Vagina (tissue), 2 donors: Measurements from ENCODE around the gene AGFG1.
"Not testable (repeated sequence)": the region's sequence is repeated elsewhere in the genome, so short reads cannot be mapped to it uniquely, and the experiment has no call there.

Source experiments
- POLR2A ChIP-seq, 2 donors: fragments of 450-650 bp; IDR thresholded peaks; one replicate each; pipeline ENCODE4 v1.6.1; 2017; ENCODE audit warnings: antibody characterized with exemption in 2 of 2, mild to moderate bottlenecking in 2 of 2, moderate library complexity in 2 of 2
- TF ChIP-seq, protein P1 (sequence below), 3 experiments: fragments of 450-650 bp in 2 of 3; fragments of 200-600 bp in 1 of 3; sonication (generic) in 1 of 3; IDR thresholded peaks; one replicate each; pipeline ENCODE4 v1.5.1; 2017 to 2019; ENCODE audit warnings: antibody characterized with exemption in 3 of 3, mild to moderate bottlenecking in 2 of 3, moderate library complexity in 2 of 3

DNA sequence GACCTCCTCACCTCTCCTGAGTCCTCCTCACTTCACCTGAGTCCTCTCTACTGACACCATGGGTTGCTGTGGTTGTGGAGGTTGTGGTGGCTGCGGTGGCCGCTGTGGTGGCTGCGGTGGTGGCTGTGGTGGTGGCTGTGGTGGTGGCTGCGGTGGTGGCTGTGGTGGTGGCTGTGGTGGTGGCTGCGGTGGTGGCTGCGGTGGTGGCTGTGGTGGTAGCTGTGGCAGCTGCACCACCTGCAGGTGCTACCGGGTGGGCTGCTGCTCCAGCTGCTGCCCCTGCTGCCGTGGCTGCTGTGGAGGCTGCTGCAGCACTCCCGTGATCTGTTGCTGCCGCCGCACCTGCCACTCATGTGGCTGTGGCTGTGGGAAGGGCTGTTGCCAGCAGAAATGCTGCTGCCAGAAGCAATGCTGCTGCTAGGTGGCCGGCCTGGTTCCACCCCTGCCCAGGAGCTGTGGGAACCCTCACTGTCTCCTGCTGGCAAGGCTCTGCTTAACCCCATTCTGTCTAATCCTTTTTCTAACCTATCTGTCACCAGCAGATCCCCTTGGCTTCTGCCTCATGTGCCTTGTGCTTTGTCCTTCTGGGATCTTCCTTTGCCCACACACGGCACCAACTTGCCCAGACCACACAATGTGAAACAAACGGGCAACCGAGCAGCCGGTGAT is 127.0 kb downstream of the AGFG1 start, which contains the start of gene SCYGR2:
- not testable (repeated sequence) for TF ChIP-seq POLR2A (IDR thresholded peaks at IDR 0.05)
- TF ChIP-seq, protein P1, sequence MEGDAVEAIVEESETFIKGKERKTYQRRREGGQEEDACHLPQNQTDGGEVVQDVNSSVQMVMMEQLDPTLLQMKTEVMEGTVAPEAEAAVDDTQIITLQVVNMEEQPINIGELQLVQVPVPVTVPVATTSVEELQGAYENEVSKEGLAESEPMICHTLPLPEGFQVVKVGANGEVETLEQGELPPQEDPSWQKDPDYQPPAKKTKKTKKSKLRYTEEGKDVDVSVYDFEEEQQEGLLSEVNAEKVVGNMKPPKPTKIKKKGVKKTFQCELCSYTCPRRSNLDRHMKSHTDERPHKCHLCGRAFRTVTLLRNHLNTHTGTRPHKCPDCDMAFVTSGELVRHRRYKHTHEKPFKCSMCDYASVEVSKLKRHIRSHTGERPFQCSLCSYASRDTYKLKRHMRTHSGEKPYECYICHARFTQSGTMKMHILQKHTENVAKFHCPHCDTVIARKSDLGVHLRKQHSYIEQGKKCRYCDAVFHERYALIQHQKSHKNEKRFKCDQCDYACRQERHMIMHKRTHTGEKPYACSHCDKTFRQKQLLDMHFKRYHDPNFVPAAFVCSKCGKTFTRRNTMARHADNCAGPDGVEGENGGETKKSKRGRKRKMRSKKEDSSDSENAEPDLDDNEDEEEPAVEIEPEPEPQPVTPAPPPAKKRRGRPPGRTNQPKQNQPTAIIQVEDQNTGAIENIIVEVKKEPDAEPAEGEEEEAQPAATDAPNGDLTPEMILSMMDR (IDR thresholded peaks at IDR 0.05): not testable (repeated sequence)
